Heart right ventricle (tissue), 16 donors: ENCODE results near the gene B4GALT2. TPM values are rescaled to one million over a fixed set of nuclear protein-coding genes. Genes with fewer than 3 reads are reported as not detected.

Experiments
- ATAC-seq, 8 donors: fragments of 200-7000 bp; cut with Tn5 transposase; one replicate each; pipeline ENCODE4 v1.9.1; 2020; ENCODE audit warnings: mild to moderate bottlenecking in 8 of 8, moderate library complexity in 8 of 8, moderate number of reproducible peaks in 1 of 8
- DNase-seq, 2 donors: peaks; one replicate each; pipeline ENCODE4 v3.0.0-alpha.2; 2020
- H3K27ac ChIP-seq, 10 donors: fragments of 200-600 bp; sonication (generic) in 2 of 10; one replicate each; pipeline versions ENCODE4 v1.5.0 to v1.8.0; 2020 to 2022; ENCODE audit warnings: mild to moderate bottlenecking in 3 of 10
- H3K27me3 ChIP-seq, 7 donors: fragments of 200-600 bp; one replicate each; pipeline ENCODE4 v1.8.0; 2021 to 2022; ENCODE audit warnings: mild to moderate bottlenecking in 2 of 7
- H3K36me3 ChIP-seq, 9 donors: fragments of 200-600 bp; sonication (generic) in 1 of 9; one replicate each; pipeline versions ENCODE4 v1.5.0 to v1.8.0; 2020 to 2022; ENCODE audit warnings: mild to moderate bottlenecking in 2 of 9
- H3K4me1 ChIP-seq, 9 donors: fragments of 200-600 bp; sonication (generic) in 1 of 9; one replicate each; pipeline versions ENCODE4 v1.5.0 to v1.8.0; 2020 to 2022; ENCODE audit warnings: mild to moderate bottlenecking in 4 of 9
- H3K4me3 ChIP-seq, 10 donors: fragments of 200-600 bp; sonication (generic) in 2 of 10; one replicate each; pipeline versions ENCODE4 v1.5.0 to v1.8.0; 2020 to 2022; ENCODE audit warnings: mild to moderate bottlenecking in 7 of 10, moderate library complexity in 2 of 10
- H3K9me3 ChIP-seq, 11 donors: fragments of 200-600 bp in 10 of 11; sonication (generic) in 2 of 11; one replicate each; pipeline versions ENCODE4 v1.5.0 to v1.8.0; 2013 to 2022; ENCODE audit warnings: mild to moderate bottlenecking in 2 of 11, control low read depth in 1 of 11, moderate library complexity in 1 of 11
- WGBS, 2 donors: extraction: QIAGEN DNeasy Blood & Tissue Kit; methylation state at CpG; one replicate each; pipeline ENCODE4 v1.1.7; 2013; ENCODE audit warnings: inconsistent platforms in 1 of 2; 5-methylcytosine and 5-hydroxymethylcytosine counted together
- intact Hi-C, 10 donors: fragments of 100-400 bp; cut with DNase I; formaldehyde crosslinking; loops; one replicate each; pipeline versions ENCODE4 v1.11.1 to v1.14.2; 2022
- polyA plus RNA-seq, 2 donors: library from polyadenylated mRNA; stranded (reverse); fragments of 200-250 nt; gene quantifications; one replicate each; pipeline ENCODE4 v1.2.3, GENCODE V29; 2013
- total RNA-seq, 10 donors: library from RNA; stranded (reverse); fragmentation: NEBNext Ultra II Directional in 3 of 10; extraction: Animal tissue kit (Norgen Biotek cat#: 25700) in 3 of 10; gene quantifications; one replicate each; pipeline versions ENCODE4 v1.2.1 to v1.2.4, GENCODE V29; 2021 to 2023
- TF ChIP-seq, protein P1 (sequence below), 9 donors: fragments of 200-600 bp; sonication (generic) in 2 of 9; IDR thresholded peaks; one replicate each; pipeline versions ENCODE4 v1.5.0 to v1.8.0; 2021 to 2022; ENCODE audit warnings: antibody characterized with exemption in 9 of 9, mild to moderate bottlenecking in 5 of 9, moderate library complexity in 1 of 9
- donor health status: Arrhythmogenic right ventricular cardiomyopathy.
- donor health status: ischemic (EF 13 %, LVEDD 7.1; RV severe dilation, severe dysfunction).
- donor health status: healthy with polysubstance abuse.
- donor health status: DM: no; HTN: yes; CAD: no.
- donor health status: DM: no; HTN: no; CAD: no.
- donor health status: ischemic (EF 25% LVEDD 6.9; RV normal size, moderate dysfunction).
- donor health status: ischemic (EF 25% LVEDD 5.7; RV mildly dilated, moderate dysfunction).
- donor health status: healthy.
- donor health status: DM: yes; HTN: yes; CAD: no.
- donor health status: Ischemic cardiomyopathy.
- donor health status: ischemic (EF 35%, LVEDD 5.7; RV mildly dilated, moderate dysfunction).
- donor health status: nonischemic (EF 11% LVEDD 7.7; RV severe dilation, severe dysfunction).
- donor health status: DM: yes; HTN: yes; CAD: no.
- donor health status: PGD.
- donor health status: ischemic (EF 29% LVEDD 5.4; RV normal size, mild dysfunction).
- donor health status: nonischemic (EF 23%, LVEDD 6.1; RV moderate dilation, normal function).

The B4GALT2 gene
- total and polyA plus RNA-seq, 12 donors: 25.4 to 50.8 (median 38.6) TPM

DNA sequence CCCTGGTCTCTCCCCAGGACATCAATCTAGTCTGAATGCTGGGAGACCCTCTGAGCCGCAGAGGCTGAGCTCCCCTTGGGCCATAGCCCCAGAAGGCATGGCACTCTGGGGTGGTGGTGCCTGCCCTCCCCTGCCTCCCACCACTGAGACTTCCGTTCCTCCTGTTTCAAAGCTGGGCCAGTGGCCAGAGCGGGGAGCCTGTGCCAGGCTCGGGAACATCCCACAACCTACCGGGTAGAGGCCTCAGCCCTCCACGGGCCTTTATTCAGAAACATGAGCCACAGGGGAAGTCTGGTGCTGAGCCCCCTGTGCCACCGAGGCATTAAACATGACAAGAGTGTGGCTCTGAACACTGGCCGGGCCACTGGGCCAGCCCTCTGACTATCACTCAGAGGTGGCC lies 20.4 kb downstream of the B4GALT2 start:
- 68 to 82% methylated on average over 8 of the region's 8 CpGs for WGBS, 2 donors
- intact Hi-C loops: loop anchor here in 1 of 10 donors (10.0 kb wide), 1 partner anchor 215 kb away; the partner anchor contains the start of gene DMAP1
- Histone ChIP-seq H3K27me3 (no peaks in the 10 kb centered on the region), H3K9me3 (no peaks in the 10 kb centered on the region), H3K27ac (no peak overlapping the region), H3K36me3 (no peaks in the 10 kb centered on the region), H3K4me1 (peaks cover 0 to 10% (median 0%) of the 10 kb centered on the region in 9 donors), H3K4me3 (no peak overlapping the region)
- TF ChIP-seq, protein P1, sequence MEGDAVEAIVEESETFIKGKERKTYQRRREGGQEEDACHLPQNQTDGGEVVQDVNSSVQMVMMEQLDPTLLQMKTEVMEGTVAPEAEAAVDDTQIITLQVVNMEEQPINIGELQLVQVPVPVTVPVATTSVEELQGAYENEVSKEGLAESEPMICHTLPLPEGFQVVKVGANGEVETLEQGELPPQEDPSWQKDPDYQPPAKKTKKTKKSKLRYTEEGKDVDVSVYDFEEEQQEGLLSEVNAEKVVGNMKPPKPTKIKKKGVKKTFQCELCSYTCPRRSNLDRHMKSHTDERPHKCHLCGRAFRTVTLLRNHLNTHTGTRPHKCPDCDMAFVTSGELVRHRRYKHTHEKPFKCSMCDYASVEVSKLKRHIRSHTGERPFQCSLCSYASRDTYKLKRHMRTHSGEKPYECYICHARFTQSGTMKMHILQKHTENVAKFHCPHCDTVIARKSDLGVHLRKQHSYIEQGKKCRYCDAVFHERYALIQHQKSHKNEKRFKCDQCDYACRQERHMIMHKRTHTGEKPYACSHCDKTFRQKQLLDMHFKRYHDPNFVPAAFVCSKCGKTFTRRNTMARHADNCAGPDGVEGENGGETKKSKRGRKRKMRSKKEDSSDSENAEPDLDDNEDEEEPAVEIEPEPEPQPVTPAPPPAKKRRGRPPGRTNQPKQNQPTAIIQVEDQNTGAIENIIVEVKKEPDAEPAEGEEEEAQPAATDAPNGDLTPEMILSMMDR (IDR thresholded peaks at IDR 0.05): no peak
- DNase-seq (no peak), ATAC-seq (no peak)

DNA sequence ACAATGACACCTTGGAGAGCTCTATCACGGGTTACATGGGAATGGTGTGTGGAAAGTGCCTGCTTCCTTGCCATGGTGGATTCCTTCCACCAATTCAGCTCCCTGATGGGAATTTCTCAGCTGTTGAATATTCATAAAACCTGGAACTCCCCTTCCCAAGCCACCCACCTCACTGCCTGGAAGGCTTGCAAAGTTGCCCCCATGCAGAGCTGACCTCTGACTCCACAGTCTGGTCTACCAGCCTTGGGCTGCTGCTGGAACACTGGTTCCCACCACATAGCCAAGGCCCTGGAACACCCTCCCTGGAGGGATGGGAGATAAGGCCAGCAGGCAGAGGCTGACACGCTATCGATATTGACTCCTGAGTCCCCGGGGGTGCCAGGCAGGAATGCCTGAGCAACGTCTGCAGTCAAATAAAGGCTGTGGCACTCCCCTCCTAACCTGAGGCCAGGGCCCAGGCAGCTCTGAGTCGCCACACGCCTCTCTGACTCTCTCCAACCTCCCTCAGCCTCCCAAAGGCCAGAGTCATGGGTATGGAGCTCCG lies 21.2 kb downstream of the B4GALT2 start:
- no peak overlapping the region for H3K27ac ChIP-seq
- 69% methylated on average over 8 of the region's 8 CpGs for WGBS, 2 donors
- peaks cover 0 to 10% (median 0%) of the 10 kb centered on the region in 9 donors for H3K4me1 ChIP-seq
- ATAC-seq (no peak), DNase-seq (no peak)
- H3K27me3 ChIP-seq: no peaks in the 10 kb centered on the region
- intact Hi-C loops: loop anchor here in 3 of 10 donors (5.0 kb wide), 2 partner anchors 37 to 47 kb away; no protein-coding TSS in a partner anchor
- no peak overlapping the region for H3K4me3 ChIP-seq
- no peaks in the 10 kb centered on the region for H3K9me3 ChIP-seq
- no peaks in the 10 kb centered on the region for H3K36me3 ChIP-seq
- TF ChIP-seq, protein P1 (IDR thresholded peaks at IDR 0.05): no peak

DNA sequence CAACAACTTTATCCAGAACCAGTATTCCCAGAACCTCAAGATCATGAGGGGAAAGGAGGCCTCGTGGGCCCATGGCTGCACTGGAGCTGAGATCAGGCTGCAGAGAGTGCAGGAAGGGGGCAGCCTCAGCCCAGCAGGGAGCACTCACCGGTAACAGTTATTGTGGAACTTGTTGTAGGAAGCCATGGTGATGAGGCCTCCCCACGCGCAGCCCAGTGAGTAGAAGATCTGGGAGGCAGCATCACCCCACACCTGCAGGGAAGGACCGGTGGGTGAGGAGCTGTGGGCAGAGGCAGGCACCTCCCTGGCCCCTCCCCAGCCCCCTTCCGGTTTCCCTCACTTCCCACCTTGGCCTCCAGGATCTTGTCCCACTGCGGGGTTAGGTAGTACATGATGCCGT lies 23.2 kb downstream of the B4GALT2 start:
- ATAC-seq: no peak
- 78 to 83% methylated on average over 8 of the region's 8 CpGs for WGBS, 2 donors
- no peak for DNase-seq
- H3K4me3 ChIP-seq: no peak overlapping the region
- H3K36me3 ChIP-seq: no peaks in the 10 kb centered on the region
- intact Hi-C loops: loop anchor here in 5 of 10 donors (2.0 to 5.0 kb wide), 3 partner anchors 35 to 45 kb away; no protein-coding TSS in a partner anchor
- H3K27me3 ChIP-seq: no peaks in the 10 kb centered on the region
- no peaks in the 10 kb centered on the region for H3K9me3 ChIP-seq
- TF ChIP-seq, protein P1 (IDR thresholded peaks at IDR 0.05): no peak
- H3K27ac ChIP-seq: no peak overlapping the region
- peaks cover 0 to 6% (median 3%) of the 10 kb centered on the region in 9 donors for H3K4me1 ChIP-seq

DNA sequence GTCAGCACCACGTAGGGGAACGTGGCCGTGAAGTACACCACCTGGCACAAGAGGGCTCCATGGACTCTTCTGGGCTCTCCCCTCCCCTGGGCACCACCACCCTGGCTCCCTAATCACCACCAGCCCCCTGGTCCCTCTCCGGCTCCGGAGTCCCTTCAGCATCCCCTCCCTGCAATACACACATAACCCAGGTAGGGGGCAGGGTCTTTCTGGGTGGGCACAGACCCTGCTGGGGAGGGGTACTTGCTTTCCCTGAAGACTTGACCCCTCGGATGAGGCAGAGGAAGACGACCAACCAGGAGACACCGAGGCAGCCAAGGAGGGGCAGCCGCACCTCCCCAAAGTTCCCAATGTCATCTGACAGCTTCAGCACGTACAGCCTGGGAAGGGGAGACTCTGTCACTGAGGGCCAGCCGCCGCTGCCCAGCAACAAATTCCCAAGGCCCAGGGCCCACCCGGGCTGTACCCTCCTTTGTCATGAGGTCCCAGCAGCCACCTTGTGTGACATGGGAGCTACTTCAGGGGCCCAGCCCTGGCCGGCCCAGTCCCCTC lies 23.7 kb downstream of the B4GALT2 start:
- no peaks in the 10 kb centered on the region for H3K27me3 ChIP-seq
- ATAC-seq: no peak
- TF ChIP-seq, protein P1 (IDR thresholded peaks at IDR 0.05): no peak
- WGBS, 2 donors: 74 to 79% methylated on average over 14 of the region's 14 CpGs
- DNase-seq: no peak
- H3K27ac ChIP-seq: no peak overlapping the region
- H3K4me3 ChIP-seq: no peak overlapping the region
- intact Hi-C loops: loop anchor here in 5 of 10 donors (2.0 to 5.0 kb wide), 3 partner anchors 34 to 45 kb away; no protein-coding TSS in a partner anchor
- H3K9me3 ChIP-seq: no peaks in the 10 kb centered on the region
- peaks cover 0 to 6% (median 3%) of the 10 kb centered on the region in 9 donors for H3K4me1 ChIP-seq
- H3K36me3 ChIP-seq: no peaks in the 10 kb centered on the region
